Memory B cell (primary cell): ENCODE measurements around the gene ANKRD11.

Experiments used
- ATAC-seq: fragments of 150-1000 bp; cut with Tn5 transposase; 2 replicates; pipeline ENCODE4 v1.10.0; 2021; ENCODE audit warnings: low read depth, mild to moderate bottlenecking, moderate library complexity
- DNase-seq, 2 donors: peaks; one replicate each; pipeline ENCODE4 v3.0.0; 2022; ENCODE audit warnings: low spot score in 2 of 2
- H3K27ac Mint-ChIP-seq: one replicate; pipeline ENCODE4 v1.8.0; 2022; ENCODE audit warnings: mild to moderate bottlenecking, moderate library complexity, mixed read lengths
- H3K27me3 Mint-ChIP-seq: one replicate; pipeline ENCODE4 v1.8.0; 2022; ENCODE audit warnings: mixed read lengths
- H3K36me3 Mint-ChIP-seq: one replicate; pipeline ENCODE4 v1.8.0; 2022; ENCODE audit warnings: mild to moderate bottlenecking, mixed read lengths
- H3K4me1 Mint-ChIP-seq: one replicate; pipeline ENCODE4 v1.8.0; 2022; ENCODE audit warnings: mixed read lengths
- H3K4me3 Mint-ChIP-seq: one replicate; pipeline ENCODE4 v1.8.0; 2022; ENCODE audit warnings: mild to moderate bottlenecking, moderate library complexity, mixed read lengths
- H3K9me3 Mint-ChIP-seq: one replicate; pipeline ENCODE4 v1.8.0; 2022; ENCODE audit warnings: mixed read lengths

Gene ANKRD11

DNA sequence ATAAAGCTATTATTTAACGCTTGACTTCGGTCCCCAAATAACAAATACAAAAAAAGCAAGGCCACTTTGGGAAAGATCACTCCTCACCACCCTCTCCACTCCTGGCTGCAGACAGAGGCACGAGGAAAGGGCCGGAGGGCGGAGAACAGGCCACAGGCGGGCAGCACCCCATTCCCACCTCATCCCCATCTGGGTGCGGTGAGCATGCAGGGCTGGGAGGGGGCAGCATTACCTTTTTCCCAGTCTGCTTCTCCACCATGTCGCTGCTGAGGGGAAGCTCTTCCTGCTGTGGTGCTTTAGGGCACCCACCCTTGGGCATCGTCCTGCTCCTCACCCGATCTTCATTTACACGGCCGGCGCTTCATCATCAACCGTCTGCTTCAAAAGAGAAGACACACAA is 173.7 kb downstream of the ANKRD11 start:
- Mint-ChIP-seq H3K27ac (peak overlapping the region; percentile 78), H3K4me1 (peaks cover 68% of the 10 kb centered on the region), H3K27me3 (no peaks in the 10 kb centered on the region), H3K9me3 (no peaks in the 10 kb centered on the region), H3K4me3 (peak overlapping the region; percentile 77), H3K36me3 (peaks cover 5% of the 10 kb centered on the region)
- no peak for DNase-seq
- no peak for ATAC-seq

DNA sequence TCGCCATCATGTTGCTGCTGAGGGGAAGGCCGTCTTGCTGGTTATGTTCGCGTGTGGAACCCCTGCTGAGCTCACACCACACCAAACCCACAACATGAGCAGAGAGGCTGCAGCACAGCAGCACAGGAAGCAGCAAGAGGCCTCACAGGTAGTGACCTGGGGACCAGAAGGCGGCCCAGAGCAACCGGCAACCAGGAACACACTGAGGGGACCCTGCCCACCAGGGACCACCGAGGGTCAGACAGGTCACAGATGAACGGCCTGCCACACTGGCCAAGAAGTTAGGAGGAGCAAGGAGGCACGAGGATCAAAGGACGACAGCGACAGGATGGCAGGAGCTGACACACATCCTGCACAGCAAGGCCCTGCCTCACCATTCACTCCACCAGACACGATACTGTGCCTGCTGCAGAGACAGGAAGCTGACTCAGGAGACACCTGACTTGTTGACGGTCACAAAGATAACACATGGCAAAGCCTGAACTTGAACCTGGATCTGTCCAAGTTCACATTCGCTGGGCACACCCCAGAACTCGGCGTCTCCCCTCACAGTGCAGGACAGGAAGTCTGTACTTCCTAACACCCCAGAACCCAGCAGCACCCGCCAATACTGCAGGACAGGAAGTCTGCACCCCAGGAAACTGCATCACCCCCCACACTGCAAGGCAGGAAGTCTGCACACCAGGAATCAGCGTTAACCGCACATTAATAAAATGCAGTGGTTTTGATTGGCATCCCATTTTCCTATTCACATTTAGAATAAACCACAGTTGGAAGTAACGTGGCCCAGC is 174.4 kb downstream of the ANKRD11 start:
- H3K27ac Mint-ChIP-seq, result peak overlapping the region; percentile 78

DNA sequence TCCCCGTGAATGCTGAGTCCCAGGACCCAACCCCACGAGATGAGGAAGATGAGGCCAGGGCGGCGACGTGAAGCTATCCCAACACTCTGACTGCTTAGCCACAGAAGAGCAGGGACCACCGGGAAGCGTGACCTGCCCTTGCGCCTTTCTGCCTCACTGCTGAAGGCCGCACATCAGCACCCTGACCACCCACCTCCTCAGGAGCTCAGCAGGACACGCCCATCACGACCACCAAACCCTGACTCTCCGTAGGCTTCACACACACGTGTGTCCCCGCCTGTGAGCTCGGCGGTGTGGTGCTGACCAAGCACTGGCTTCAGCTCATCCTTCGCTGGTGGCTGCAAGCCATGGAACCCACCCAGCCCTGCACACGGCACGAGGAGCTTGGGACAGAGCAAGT is 175.1 kb downstream of the ANKRD11 start:
- H3K4me1 Mint-ChIP-seq, result peaks cover 65% of the 10 kb centered on the region
- H3K4me3 Mint-ChIP-seq, result no peak overlapping the region
- H3K9me3 Mint-ChIP-seq, result no peaks in the 10 kb centered on the region
- peak overlapping the region; percentile 78 for H3K27ac Mint-ChIP-seq
- DNase-seq, result no peak
- peaks cover 6% of the 10 kb centered on the region for H3K36me3 Mint-ChIP-seq
- ATAC-seq, result no peak
- no peaks in the 10 kb centered on the region for H3K27me3 Mint-ChIP-seq

More for the DNA sequence above, 174.4 kb downstream of the ANKRD11 start:
- H3K27me3 Mint-ChIP-seq, result no peaks in the 10 kb centered on the region
- peaks cover 69% of the 10 kb centered on the region for H3K4me1 Mint-ChIP-seq
- DNase-seq (peak in 1 of 2 donors; percentile 28), ATAC-seq (peak; percentile 80)
- H3K36me3 Mint-ChIP-seq, result peaks cover 6% of the 10 kb centered on the region
- H3K4me3 Mint-ChIP-seq, result peak overlapping the region; percentile 77
- H3K9me3 Mint-ChIP-seq, result no peaks in the 10 kb centered on the region

DNA sequence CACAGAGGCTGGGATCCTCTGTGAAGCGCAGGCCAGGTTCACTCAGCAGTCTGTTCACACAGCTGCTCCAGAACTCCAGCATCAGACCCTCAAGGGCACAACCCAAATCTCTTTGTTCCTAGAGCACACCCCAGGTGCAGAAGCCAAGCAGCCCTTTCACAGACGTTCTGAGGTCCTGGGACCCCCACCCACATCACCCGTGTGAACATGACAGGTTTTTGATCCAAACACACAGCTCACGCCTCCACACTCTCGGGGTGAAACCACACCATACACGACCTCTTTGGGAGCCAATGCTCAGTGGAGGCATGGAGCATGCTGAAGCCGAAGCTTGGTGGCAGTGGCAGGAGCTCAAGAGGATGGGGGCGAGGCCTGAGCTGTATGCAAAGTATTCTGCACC is 175.5 kb downstream of the ANKRD11 start:
- peaks cover 6% of the 10 kb centered on the region for H3K36me3 Mint-ChIP-seq
- H3K27me3 Mint-ChIP-seq, result no peaks in the 10 kb centered on the region
- no peak overlapping the region for H3K4me3 Mint-ChIP-seq
- DNase-seq (no peak), ATAC-seq (no peak)
- H3K4me1 Mint-ChIP-seq, result peaks cover 67% of the 10 kb centered on the region
- H3K9me3 Mint-ChIP-seq, result no peaks in the 10 kb centered on the region
- peak overlapping the region; percentile 2 for H3K27ac Mint-ChIP-seq

DNA sequence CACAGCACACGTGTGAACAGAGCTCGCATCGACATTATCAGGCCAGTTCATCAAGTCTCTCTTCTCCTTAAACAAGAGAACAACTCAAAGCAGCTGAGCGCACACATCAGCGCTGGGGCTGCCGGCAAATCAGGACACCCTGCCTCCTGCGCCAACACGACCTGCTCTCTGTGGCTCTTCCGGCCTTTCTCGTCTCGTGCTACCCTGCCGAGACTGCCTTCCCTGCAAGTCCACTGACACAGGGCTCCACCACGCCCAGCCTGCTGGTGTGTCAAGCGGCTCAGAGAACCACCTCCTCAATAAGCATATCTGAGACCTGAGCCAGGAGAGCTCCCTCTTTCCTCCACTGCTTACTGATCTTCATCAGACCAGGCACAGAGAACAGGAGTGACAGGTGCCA is 176.0 kb downstream of the ANKRD11 start:
- no peaks in the 10 kb centered on the region for H3K9me3 Mint-ChIP-seq
- H3K4me3 Mint-ChIP-seq, result no peak overlapping the region
- H3K36me3 Mint-ChIP-seq, result peaks cover 6% of the 10 kb centered on the region
- DNase-seq, result no peak
- no peaks in the 10 kb centered on the region for H3K27me3 Mint-ChIP-seq
- H3K27ac Mint-ChIP-seq, result peak overlapping the region; percentile 2
- H3K4me1 Mint-ChIP-seq, result peaks cover 65% of the 10 kb centered on the region
- ATAC-seq, result no peak

DNA sequence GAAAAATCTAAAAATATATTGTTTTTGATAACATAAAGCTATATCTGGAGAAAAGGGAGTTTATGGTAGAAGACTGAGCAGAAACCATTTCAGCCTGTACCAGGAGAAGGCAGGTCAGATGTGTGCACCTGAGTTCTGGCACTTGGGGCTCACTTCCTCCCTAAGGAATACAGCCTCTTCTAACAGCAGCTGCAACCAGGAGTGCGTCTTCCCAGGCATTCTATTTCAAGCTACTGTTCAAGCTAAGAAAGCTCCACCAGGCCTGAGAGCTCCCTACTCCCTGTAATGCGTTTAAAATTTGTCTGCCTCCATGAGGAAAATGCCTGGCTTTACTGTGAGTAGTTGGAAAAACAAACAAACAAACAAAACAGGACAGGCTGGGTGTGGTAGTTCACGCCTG is 176.8 kb downstream of the ANKRD11 start:
- Mint-ChIP-seq H3K4me1 (peaks cover 63% of the 10 kb centered on the region), H3K27me3 (no peaks in the 10 kb centered on the region), H3K36me3 (peaks cover 6% of the 10 kb centered on the region), H3K27ac (no peak overlapping the region), H3K9me3 (no peaks in the 10 kb centered on the region), H3K4me3 (no peak overlapping the region)
- DNase-seq, result no peak
- ATAC-seq, result no peak

DNA sequence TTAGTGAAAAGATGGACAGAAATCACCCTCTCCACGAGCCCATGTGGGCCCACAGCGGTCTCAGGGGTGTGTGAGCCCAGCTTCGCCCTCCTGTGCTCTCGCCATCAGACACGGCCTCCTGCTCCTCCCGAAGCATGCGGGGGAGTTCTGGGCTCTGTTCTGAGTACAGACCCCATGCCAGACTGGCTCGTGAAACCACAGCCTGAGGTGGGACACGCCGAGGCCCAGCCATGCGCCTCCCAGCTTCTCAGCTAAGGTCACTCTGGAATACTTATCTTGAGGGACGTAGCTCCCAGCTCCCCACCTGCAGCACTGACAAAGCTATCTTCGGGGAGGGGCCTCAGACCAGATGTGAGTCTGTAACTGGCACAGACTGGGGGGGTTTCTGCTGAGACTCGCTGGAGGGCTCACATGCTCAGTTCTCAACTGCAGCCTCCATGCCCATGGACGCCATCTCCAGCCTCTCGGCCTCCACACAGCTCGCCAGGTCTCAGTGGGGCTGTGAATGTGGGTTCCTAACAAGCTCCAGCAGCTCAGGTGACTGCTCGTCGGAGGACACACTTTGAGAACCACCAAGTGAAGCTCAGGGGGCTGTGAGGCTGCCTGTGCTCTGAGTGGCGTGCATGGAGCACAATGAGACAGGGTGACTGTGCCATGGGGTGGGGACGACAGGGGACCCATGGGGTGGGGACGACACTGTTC is 177.6 kb downstream of the ANKRD11 start:
- peaks cover 61% of the 10 kb centered on the region for H3K4me1 Mint-ChIP-seq
- no peak overlapping the region for H3K4me3 Mint-ChIP-seq
- DNase-seq, result no peak
- no peaks in the 10 kb centered on the region for H3K27me3 Mint-ChIP-seq
- H3K36me3 Mint-ChIP-seq, result peaks cover 4% of the 10 kb centered on the region
- no peak for ATAC-seq
- no peaks in the 10 kb centered on the region for H3K9me3 Mint-ChIP-seq
- H3K27ac Mint-ChIP-seq, result no peak overlapping the region

DNA sequence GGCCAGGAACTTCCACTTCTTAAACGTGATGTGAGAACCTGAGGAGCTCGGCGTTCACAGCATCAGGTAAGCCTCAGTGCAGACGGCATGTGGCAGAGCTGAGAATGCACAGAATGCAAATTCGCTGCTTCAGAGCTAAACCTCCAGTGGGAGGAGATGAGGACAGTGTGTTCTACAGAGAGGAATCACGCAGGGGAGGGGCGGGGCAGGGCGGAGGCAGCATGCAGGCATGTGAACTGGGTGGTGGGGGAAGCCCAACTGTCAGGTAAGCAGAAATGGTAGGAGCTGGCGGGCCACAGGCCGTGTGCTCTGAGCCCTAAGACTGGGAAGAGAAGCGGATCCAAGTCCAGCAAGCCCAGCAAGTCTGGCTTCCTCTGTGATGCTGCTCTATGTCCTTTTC is 178.2 kb downstream of the ANKRD11 start:
- Mint-ChIP-seq H3K4me3 (no peak overlapping the region), H3K4me1 (peaks cover 59% of the 10 kb centered on the region), H3K27me3 (no peaks in the 10 kb centered on the region), H3K9me3 (no peaks in the 10 kb centered on the region), H3K27ac (no peak overlapping the region), H3K36me3 (peaks cover 4% of the 10 kb centered on the region)
- DNase-seq (no peak), ATAC-seq (no peak)

DNA sequence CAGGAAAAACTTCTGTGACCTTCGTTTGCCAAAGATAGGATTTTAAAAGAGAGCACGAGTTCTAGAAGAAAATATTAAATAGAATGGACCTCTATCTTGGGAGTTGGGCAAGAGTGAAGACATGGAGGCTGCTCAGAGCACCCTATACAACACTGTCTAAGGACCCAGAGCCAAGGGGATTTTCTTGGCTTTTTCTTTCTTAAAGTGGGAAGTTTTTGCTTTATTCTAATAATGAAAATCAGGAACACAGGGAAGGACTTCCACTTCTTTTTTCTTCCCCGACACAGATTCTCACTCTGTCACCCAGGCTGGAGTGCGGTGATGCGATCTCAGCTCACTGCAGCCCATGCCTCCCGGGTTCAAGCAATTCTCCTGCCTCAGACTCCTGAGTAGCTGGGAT is 178.7 kb downstream of the ANKRD11 start:
- Mint-ChIP-seq H3K4me3 (no peak overlapping the region), H3K36me3 (peaks cover 4% of the 10 kb centered on the region), H3K27me3 (no peaks in the 10 kb centered on the region), H3K27ac (no peak overlapping the region), H3K4me1 (peaks cover 57% of the 10 kb centered on the region), H3K9me3 (no peaks in the 10 kb centered on the region)
- ATAC-seq (no peak), DNase-seq (no peak)

DNA sequence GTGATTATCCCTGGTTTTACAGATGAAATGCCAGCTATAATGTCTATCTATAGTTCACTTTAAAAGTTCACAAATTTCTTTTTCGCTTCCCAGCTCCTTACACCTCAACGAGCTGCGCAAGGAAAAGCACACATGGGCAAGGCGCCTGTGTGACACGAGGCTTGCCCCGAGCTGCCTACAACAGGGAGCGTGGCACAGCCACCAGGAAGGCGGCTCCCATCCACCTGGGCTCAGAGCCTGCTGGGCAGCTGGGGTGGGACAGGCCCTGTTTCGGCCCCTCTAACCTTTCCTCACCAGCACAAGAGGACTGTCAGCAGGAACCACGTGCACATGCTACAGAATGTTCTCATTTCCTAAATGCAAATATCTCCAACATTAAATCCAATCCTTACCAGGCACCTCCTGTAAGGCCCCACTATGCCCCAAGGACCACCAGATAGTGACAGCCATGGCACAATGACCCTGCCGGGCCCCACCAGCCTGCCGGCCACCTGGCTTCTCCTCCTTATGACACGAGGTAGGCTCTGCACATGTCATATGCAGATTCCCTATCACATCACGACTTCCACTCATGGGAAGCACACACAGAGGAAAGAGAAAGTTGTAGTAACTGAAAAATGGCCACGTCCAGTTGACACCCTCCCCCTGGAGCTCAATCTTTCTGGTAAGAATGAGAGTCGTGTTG is 180.8 kb downstream of the ANKRD11 start:
- Mint-ChIP-seq H3K4me1 (peaks cover 40% of the 10 kb centered on the region), H3K4me3 (no peak overlapping the region), H3K36me3 (peaks cover 6% of the 10 kb centered on the region), H3K27ac (no peak overlapping the region), H3K27me3 (no peaks in the 10 kb centered on the region), H3K9me3 (no peaks in the 10 kb centered on the region)
- DNase-seq (no peak), ATAC-seq (no peak)

DNA sequence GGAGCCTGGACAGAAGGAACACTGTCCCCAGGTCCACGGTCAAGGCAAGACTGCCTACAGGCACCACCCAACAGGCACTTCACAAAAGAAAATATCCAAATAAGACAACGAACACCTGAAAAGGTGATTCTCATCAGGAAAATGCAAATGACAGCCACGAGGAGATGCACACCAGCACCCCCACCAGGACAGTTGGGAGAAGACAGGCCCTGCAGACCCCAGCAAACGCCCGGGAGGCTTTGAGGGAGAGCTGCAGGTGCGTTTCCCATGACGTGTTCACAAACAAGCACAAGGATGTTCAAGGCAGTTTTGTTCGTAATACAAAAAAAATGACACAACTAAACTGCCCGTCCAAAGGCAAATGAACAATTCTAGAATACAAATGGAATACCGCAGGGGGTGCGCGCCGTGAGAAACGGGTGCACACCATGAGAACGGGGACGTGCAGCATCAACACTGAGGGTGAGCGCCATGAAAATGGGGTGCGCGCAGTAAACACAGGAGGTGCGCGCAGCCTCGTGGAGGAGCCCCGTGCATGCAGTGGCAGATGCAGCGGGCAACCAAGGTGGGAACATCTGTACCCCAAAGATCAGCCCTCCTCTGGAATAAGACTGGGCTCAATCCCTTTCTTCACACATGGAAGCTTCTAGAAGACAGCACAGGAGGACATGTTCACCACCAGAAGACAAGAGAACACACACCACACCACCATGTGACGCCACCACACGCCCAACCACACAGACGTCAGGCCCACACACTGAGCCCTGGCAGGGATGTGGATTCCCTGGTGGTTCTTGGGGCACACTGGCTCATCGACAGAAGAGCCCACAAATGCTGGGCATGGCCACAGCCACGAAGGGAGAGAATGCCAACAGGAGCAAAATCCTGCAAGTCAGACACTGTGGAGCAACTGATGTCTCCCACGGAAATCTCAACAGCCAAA is 181.7 kb downstream of the ANKRD11 start:
- ATAC-seq (peak; percentile 36), DNase-seq (no peak)
- peaks cover 40% of the 10 kb centered on the region for H3K4me1 Mint-ChIP-seq
- H3K36me3 Mint-ChIP-seq, result peaks cover 12% of the 10 kb centered on the region
- H3K27ac Mint-ChIP-seq, result peak overlapping the region; percentile 62
- no peak overlapping the region for H3K4me3 Mint-ChIP-seq
- H3K9me3 Mint-ChIP-seq, result no peaks in the 10 kb centered on the region
- no peaks in the 10 kb centered on the region for H3K27me3 Mint-ChIP-seq

DNA sequence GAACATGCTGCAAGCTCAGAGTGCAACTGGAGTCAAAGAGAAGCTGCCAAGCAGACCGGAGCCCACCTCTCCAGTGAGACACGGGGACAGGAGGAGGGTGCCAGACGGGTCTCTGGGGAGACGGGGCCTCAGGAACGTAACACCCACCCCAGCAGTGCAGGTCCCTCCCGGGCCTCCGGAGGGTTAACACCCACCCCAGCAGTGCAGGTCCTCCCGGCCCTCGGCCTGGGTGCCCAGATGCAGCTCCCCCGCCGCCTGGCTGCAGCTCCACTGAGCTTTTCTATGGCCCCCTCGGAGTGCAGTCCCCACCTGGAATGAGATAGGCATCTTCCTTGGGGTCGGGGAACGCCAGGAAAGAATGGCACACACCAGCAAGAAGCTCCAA is 182.9 kb downstream of the ANKRD11 start:
- ATAC-seq, result no peak
- Mint-ChIP-seq H3K27me3 (no peaks in the 10 kb centered on the region), H3K36me3 (peaks cover 14% of the 10 kb centered on the region), H3K9me3 (no peaks in the 10 kb centered on the region), H3K4me3 (no peak overlapping the region), H3K27ac (no peak overlapping the region), H3K4me1 (peaks cover 35% of the 10 kb centered on the region)
- no peak for DNase-seq
